Measurements from ENCODE around the gene LRRC4C. TPM values are rescaled to one million over a fixed set of nuclear protein-coding genes. Genes with fewer than 3 reads are reported as not detected.

Gene LRRC4C
- total RNA-seq, 2 experiments from 2014 or later = not detected

GRCh38 chr11:41081756-41082285 is 377.6 kb downstream of the LRRC4C start:
- Histone ChIP-seq H3K4me3 (ENCODE audit: low read length) (no peak overlapping the region), H3K36me3 (ENCODE audit: insufficient read depth, low read length) (no peaks in the 10 kb centered on the region), H3K4me1 (ENCODE audit: insufficient read depth, low read length) (no peaks in the 10 kb centered on the region), H3K27ac (ENCODE audit: low read depth in 1 of 2, low read length in 2 of 2) (no peak overlapping the region), H3K9me3 (ENCODE audit: control insufficient read depth in 1 of 2, insufficient read depth in 1 of 2, low read length in 2 of 2) (peaks cover 0 to 14% of the 10 kb centered on the region in 2 experiments), H3K27me3 (ENCODE audit: control insufficient read depth in 1 of 2, insufficient read depth in 2 of 2, low read length in 2 of 2) (no peaks in the 10 kb centered on the region)
- Mint-ChIP-seq H3K4me3 (no peak overlapping the region), H3K4me1 (ENCODE audit: low read depth) (no peaks in the 10 kb centered on the region), H3K9me3 (peaks cover 15% of the 10 kb centered on the region), H3K36me3 (ENCODE audit: low read depth) (no peaks in the 10 kb centered on the region), H3K27me3 (no peaks in the 10 kb centered on the region), H3K27ac (no peak overlapping the region)
- ChIA-PET POLR2A (no interaction called here), CTCF (no interaction called here)
- no peak for ATAC-seq (ENCODE audit: poor library complexity)
- intact Hi-C loops (cut with DNase I, micrococcal nuclease) = no loop called here
- no peak for DNase-seq
- no peak for TF ChIP-seq CTCF (IDR thresholded peaks at IDR 0.05)

- ATAC-seq (ENCODE audit: poor library complexity) (no peak), DNase-seq (no peak)
- CTCF ChIA-PET = no interaction called here
- Mint-ChIP-seq H3K27ac (no peak overlapping the region), H3K27me3 (no peaks in the 10 kb centered on the region), H3K36me3 (ENCODE audit: low read depth) (no peaks in the 10 kb centered on the region), H3K4me1 (ENCODE audit: low read depth) (no peaks in the 10 kb centered on the region), H3K9me3 (peaks cover 19% of the 10 kb centered on the region), H3K4me3 (no peak overlapping the region)
- POLR2A ChIA-PET = no interaction called here
- TF ChIP-seq CTCF (IDR thresholded peaks at IDR 0.05) = no peak
- Histone ChIP-seq H3K27ac (ENCODE audit: low read depth in 1 of 2, low read length in 2 of 2) (no peak overlapping the region), H3K4me1 (ENCODE audit: insufficient read depth, low read length) (no peaks in the 10 kb centered on the region), H3K36me3 (ENCODE audit: insufficient read depth, low read length) (no peaks in the 10 kb centered on the region), H3K4me3 (ENCODE audit: low read length) (no peak overlapping the region), H3K27me3 (ENCODE audit: control insufficient read depth in 1 of 2, insufficient read depth in 2 of 2, low read length in 2 of 2) (no peaks in the 10 kb centered on the region), H3K9me3 (ENCODE audit: control insufficient read depth in 1 of 2, insufficient read depth in 1 of 2, low read length in 2 of 2) (peaks cover 0 to 8% of the 10 kb centered on the region in 2 experiments)
- intact Hi-C loops (cut with DNase I, micrococcal nuclease) = no loop called here
These were observed 385.1 kb downstream of the LRRC4C start for GRCh38 chr11:41074318-41074717.

GRCh38 chr11:41065432-41065831 is 394.0 kb downstream of the LRRC4C start:
- Histone ChIP-seq H3K27me3 (ENCODE audit: control insufficient read depth in 1 of 2, insufficient read depth in 2 of 2, low read length in 2 of 2) (no peaks in the 10 kb centered on the region), H3K27ac (ENCODE audit: low read depth in 1 of 2, low read length in 2 of 2) (no peak overlapping the region), H3K9me3 (ENCODE audit: control insufficient read depth in 1 of 2, insufficient read depth in 1 of 2, low read length in 2 of 2) (peaks cover under 1 to 13% of the 10 kb centered on the region in 2 experiments), H3K36me3 (ENCODE audit: insufficient read depth, low read length) (no peaks in the 10 kb centered on the region), H3K4me3 (ENCODE audit: low read length) (no peak overlapping the region), H3K4me1 (ENCODE audit: insufficient read depth, low read length) (no peaks in the 10 kb centered on the region)
- Mint-ChIP-seq H3K27me3 (no peaks in the 10 kb centered on the region), H3K27ac (no peak overlapping the region), H3K36me3 (ENCODE audit: low read depth) (no peaks in the 10 kb centered on the region), H3K4me1 (ENCODE audit: low read depth) (no peaks in the 10 kb centered on the region), H3K9me3 (peaks cover 24% of the 10 kb centered on the region), H3K4me3 (no peak overlapping the region)
- intact Hi-C loops (cut with DNase I, micrococcal nuclease) = no loop called here
- DNase-seq (no peak), ATAC-seq (ENCODE audit: poor library complexity) (no peak)
- POLR2A ChIA-PET = no interaction called here
- CTCF ChIA-PET = no interaction called here
- TF ChIP-seq CTCF (IDR thresholded peaks at IDR 0.05) = no peak

All from CD4-positive, alpha-beta T cell (primary cell).